Astrocyte of the cerebellum (primary cell): ENCODE data around the gene RAMAC.
A peak's percentile ranks its signal among the peaks of the same experiment; 100 is the strongest.
"Not testable (repeated sequence)": the region's sequence is repeated elsewhere in the genome, so short reads cannot be mapped to it uniquely, and the experiment has no call there.

Source experiments
- DNase-seq: peaks from one replicate; pipeline ENCODE4 v3.0.0-alpha.2; 2011; ENCODE audit warnings: low read depth
- H3K4me3 ChIP-seq: 2 replicates; pipeline ENCODE4 v1.5.1; 2011; ENCODE audit warnings: mild to moderate bottlenecking, low read depth, low read length, moderate library complexity
- in situ Hi-C: cut with HindIII; loops from 2 replicates; pipeline ENCODE4 v1.10.0; 2017; ENCODE audit warnings: low sequenced_read_pairs
- TF ChIP-seq, protein P1 (sequence below): IDR thresholded peaks from 2 replicates; pipeline ENCODE4 v1.5.1; 2012; ENCODE audit warnings: low read length, low read depth, moderate library complexity, mild to moderate bottlenecking; ENCODE audit errors: missing control alignments

Gene RAMAC

GRCh38 chr15:82985688-82986441 is at the start of gene RAMAC:
Gene RAMAC (plus strand): TSS chr15:82986210. CDS start chr15:82989019, 2,809 bp downstream.
- peak; percentile 93 for DNase-seq

DNA sequence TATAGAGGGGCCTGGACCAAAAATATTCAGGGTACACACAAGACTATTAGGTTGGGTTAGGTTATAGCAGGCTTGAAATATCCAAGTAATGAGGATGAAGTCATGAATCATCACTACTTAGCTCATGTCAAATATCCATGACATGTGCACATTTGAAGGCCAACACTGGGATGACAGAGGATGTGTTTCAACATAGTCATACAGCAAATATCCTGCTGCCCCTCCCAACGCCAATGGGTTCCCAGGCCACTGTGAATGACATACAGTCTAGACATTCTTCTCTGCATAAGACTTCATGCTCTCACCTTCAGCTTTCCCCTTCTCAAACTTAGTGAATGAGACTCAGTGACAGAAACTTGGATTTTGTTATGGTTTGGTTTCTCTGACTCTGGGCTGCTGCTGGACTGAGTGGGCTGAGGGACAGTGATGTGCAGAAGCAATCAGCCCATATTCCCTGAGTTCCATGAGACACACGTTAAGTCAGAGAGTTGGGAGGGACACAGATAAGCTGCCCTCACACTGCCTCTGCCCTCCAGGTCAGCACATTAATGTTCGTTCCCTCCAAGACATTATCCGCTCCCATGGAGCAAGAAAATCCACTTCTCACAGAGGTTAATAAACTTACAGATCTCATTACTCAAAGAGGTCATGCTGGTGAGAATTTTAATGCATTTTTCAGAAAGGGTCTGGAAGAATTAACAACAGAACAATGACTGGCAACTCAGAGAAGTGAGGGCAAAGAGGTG is 48.9 kb upstream of the RAMAC start:
- no peak overlapping the region for H3K4me3 ChIP-seq
- no peak for DNase-seq
- TF ChIP-seq, protein P1, sequence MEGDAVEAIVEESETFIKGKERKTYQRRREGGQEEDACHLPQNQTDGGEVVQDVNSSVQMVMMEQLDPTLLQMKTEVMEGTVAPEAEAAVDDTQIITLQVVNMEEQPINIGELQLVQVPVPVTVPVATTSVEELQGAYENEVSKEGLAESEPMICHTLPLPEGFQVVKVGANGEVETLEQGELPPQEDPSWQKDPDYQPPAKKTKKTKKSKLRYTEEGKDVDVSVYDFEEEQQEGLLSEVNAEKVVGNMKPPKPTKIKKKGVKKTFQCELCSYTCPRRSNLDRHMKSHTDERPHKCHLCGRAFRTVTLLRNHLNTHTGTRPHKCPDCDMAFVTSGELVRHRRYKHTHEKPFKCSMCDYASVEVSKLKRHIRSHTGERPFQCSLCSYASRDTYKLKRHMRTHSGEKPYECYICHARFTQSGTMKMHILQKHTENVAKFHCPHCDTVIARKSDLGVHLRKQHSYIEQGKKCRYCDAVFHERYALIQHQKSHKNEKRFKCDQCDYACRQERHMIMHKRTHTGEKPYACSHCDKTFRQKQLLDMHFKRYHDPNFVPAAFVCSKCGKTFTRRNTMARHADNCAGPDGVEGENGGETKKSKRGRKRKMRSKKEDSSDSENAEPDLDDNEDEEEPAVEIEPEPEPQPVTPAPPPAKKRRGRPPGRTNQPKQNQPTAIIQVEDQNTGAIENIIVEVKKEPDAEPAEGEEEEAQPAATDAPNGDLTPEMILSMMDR, result no peak
- in situ Hi-C loops, result no loop called here

More at GRCh38 chr15:82985688-82986441, at the start of gene RAMAC:
- TF ChIP-seq, protein P1, result no peak
- in situ Hi-C loops, result no loop called here
- peak within 1 kb of the TSS; percentile 60 for H3K4me3 ChIP-seq

DNA sequence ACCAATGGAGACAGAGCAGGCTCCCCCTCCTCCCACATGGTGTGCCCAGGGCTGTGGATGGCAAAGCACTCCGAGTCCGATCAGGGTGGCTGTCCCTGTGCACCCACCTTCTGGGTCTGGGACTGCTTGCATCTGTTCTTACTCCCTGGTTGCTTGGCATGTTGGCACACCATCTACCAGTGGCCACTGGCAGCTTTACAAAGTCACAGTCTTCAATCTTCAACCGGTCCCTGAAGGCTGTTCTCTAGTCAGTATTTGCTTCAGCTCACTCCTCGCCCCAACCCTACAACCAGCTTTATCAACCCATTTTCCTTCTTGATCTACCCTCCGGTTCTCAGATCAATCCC is 48.3 kb upstream of the RAMAC start:
- TF ChIP-seq, protein P1, result no peak
- DNase-seq, result no peak
- H3K4me3 ChIP-seq, result no peak overlapping the region
- in situ Hi-C loops, result no loop called here

DNA sequence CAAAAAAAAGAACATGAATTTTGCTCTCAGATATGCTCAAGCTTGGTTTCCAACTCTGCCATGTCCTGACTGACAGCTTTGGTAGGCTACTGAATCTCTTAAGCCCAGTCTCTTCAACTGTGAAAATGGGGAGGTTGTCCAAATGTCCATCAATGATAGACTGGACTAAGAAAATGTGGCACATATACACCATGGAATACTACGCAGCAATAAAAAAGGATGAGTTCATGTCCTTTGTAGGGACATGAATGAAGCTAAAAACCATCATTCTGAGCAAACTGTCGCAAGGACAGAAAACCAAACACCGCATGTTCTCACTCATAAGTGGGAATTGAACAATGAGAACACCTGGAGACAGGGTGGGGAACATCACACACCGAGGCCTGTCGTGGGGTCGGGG is 46.3 kb upstream of the RAMAC start:
- H3K4me3 ChIP-seq, in situ Hi-C loops, DNase-seq: not testable (repeated sequence)

DNA sequence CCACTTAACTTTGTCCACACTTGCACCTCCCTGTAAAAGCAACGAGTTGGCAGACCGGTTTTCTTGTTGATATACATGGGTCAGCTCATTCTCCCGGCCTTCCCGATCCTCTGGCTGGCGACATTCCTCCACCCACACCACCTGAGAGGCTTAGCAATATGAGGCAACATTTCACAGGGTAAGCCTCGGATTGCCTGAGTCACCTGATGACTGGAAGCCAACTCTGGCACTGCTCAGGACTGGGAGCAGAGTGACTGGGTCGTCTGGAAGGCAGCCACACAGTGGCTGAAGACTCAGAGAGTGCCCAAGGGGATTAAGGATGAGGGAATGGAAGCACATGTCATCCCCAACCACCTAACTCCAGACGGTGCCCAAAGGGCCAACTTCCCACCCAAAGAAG is 43.3 kb upstream of the RAMAC start:
- DNase-seq, result no peak
- in situ Hi-C loops, result no loop called here

DNA sequence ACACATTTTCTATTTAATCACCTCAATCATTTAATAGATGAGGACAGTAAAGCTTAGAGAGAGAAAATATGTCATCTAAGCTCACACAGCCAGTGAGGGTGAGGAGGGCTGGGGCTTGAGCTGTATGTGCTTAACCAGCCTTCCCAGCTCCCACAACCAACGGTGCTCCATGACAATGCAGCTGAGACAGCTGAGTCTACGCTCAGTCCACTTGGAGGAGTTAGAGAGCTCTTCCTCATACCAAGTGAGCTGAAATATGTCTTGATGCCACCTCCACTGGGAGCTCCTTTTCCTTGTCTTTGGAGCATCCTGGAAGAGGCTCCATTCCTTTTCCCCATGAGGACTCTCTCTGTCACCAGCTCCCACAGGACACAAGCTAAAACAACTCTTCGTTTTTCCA is 42.8 kb upstream of the RAMAC start:
- in situ Hi-C loops, result no loop called here
- H3K4me3 ChIP-seq, result no peak overlapping the region
- DNase-seq, result no peak
- TF ChIP-seq, protein P1, result no peak

More for the DNA sequence above, 43.3 kb upstream of the RAMAC start:
- TF ChIP-seq, protein P1, result no peak
- H3K4me3 ChIP-seq, result no peak overlapping the region

- H3K4me3 ChIP-seq, result no peak overlapping the region
These were observed 42.0 kb upstream of the RAMAC start for GRCh38 chr15:82944056-82944455.

More at GRCh38 chr15:82944056-82944455, 42.0 kb upstream of the RAMAC start:
- in situ Hi-C loops, result no loop called here
- TF ChIP-seq, protein P1, result no peak
- DNase-seq, result no peak
